Parathyroid adenoma (tissue), 2 donors: Measurements from ENCODE around the gene ZNF436.

Experiments used
- H2AFZ ChIP-seq: fragments of 300-600 bp; sonication (generic); one replicate; pipeline ENCODE4 v1.7.0; 2017; ENCODE audit warnings: antibody characterized with exemption, mild to moderate bottlenecking
- H3K27ac ChIP-seq: fragments of 300-600 bp; sonication (generic); one replicate; pipeline ENCODE4 v1.7.0; 2017
- H3K27me3 ChIP-seq: fragments of 300-600 bp; sonication (generic); one replicate; pipeline ENCODE4 v1.7.0; 2017; ENCODE audit warnings: low read length; ENCODE audit not compliant: control insufficient read depth, insufficient read depth
- H3K36me3 ChIP-seq: fragments of 300-600 bp; sonication (generic); one replicate; pipeline ENCODE4 v1.7.0; 2017; ENCODE audit warnings: low read length; ENCODE audit not compliant: control insufficient read depth, insufficient read depth
- H3K4me1 ChIP-seq: fragments of 300-600 bp; sonication (generic); one replicate; pipeline ENCODE4 v1.7.0; 2017; ENCODE audit warnings: control low read depth
- H3K4me2 ChIP-seq: fragments of 300-600 bp; sonication (generic); one replicate; pipeline ENCODE4 v1.7.0; 2017; ENCODE audit warnings: low read length
- H3K4me3 ChIP-seq: fragments of 300-600 bp; sonication (generic); one replicate; pipeline ENCODE4 v1.7.0; 2017; ENCODE audit warnings: low read depth, low read length
- H3K79me2 ChIP-seq: fragments of 300-600 bp; sonication (generic); one replicate; pipeline ENCODE4 v1.7.0; 2017; ENCODE audit warnings: control low read depth
- H3K9ac ChIP-seq: fragments of 300-600 bp; sonication (generic); one replicate; pipeline ENCODE4 v1.7.0; 2017; ENCODE audit warnings: mild to moderate bottlenecking
- H3K9me3 ChIP-seq: fragments of 300-600 bp; sonication (generic); one replicate; pipeline ENCODE4 v1.7.0; 2017; ENCODE audit warnings: low read length; ENCODE audit not compliant: control insufficient read depth
- CTCF ChIP-seq: fragments of 300-600 bp; sonication (generic); IDR thresholded peaks from one replicate; pipeline ENCODE4 v1.7.0; 2017; ENCODE audit warnings: antibody characterized with exemption, mild to moderate bottlenecking
- donor health status: primary hyperparathyroidism.

Gene ZNF436

DNA sequence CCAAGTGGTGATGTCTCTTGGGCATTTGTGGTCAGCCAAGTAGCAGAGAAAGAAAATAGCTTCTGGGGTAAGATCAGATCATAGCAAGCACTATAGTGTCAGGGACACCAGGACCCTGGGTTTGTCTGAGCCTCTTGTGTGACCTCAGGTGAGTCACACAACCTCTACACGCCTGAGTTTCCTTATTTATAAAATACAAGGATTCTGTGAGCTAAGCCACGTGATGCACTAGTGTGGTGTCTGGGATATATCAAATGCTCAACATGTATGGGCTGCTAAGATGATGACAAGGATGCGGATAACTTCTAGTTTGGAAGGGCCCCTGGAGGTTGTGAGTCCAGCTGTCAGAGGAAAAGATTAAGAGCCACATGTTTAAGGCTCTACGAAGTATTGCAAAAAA lies 24.5 kb upstream of the ZNF436 start:
- no peaks in the 10 kb centered on the region for H3K9me3 ChIP-seq
- H3K4me1 ChIP-seq: no peaks in the 10 kb centered on the region
- no peaks in the 10 kb centered on the region for H3K79me2 ChIP-seq
- peak overlapping the region; percentile 44 for H3K27ac ChIP-seq
- no peak overlapping the region for H3K9ac ChIP-seq
- H3K4me3 ChIP-seq: no peak overlapping the region
- no peak for TF ChIP-seq CTCF
- no peak overlapping the region for H3K4me2 ChIP-seq
- H2AFZ ChIP-seq: no peak overlapping the region
- no peaks in the 10 kb centered on the region for H3K36me3 ChIP-seq
- no peaks in the 10 kb centered on the region for H3K27me3 ChIP-seq

DNA sequence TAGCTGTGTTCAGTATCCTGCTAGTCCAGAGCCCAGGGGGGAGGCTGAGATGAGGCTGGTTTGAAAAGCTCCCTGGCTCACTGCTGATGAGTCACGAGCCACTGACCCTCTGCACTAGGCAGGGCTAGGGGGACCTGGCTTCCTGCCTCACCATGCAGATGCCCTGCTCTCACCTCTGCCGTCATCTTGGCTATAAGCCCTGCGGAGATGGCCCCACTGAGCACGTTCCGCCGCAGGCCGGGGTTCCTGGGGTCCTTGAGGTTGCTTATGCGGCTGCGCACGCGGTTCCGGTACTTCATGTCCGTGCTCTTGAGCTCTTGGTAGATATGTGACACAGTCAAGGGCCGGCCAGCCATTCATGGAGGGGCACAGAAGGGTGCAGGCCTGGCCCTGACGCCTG lies 24.1 kb upstream of the ZNF436 start:
- H3K79me2 ChIP-seq: no peaks in the 10 kb centered on the region
- H3K36me3 ChIP-seq: no peaks in the 10 kb centered on the region
- H3K9ac ChIP-seq: no peak overlapping the region
- no peak overlapping the region for H2AFZ ChIP-seq
- H3K27ac ChIP-seq: peak overlapping the region; percentile 44
- no peaks in the 10 kb centered on the region for H3K27me3 ChIP-seq
- no peaks in the 10 kb centered on the region for H3K4me1 ChIP-seq
- H3K4me3 ChIP-seq: no peak overlapping the region
- no peak overlapping the region for H3K4me2 ChIP-seq
- no peak for TF ChIP-seq CTCF
- no peaks in the 10 kb centered on the region for H3K9me3 ChIP-seq

GRCh38 chr1:23392125-23392855 lies 22.7 kb upstream of the ZNF436 start:
- H2AFZ ChIP-seq: no peak overlapping the region
- H3K27ac ChIP-seq: no peak overlapping the region
- H3K9me3 ChIP-seq: no peaks in the 10 kb centered on the region
- no peak overlapping the region for H3K9ac ChIP-seq
- no peak for TF ChIP-seq CTCF
- H3K4me3 ChIP-seq: no peak overlapping the region
- no peaks in the 10 kb centered on the region for H3K27me3 ChIP-seq
- no peaks in the 10 kb centered on the region for H3K79me2 ChIP-seq
- H3K4me1 ChIP-seq: no peaks in the 10 kb centered on the region
- H3K4me2 ChIP-seq: no peak overlapping the region
- no peaks in the 10 kb centered on the region for H3K36me3 ChIP-seq

DNA sequence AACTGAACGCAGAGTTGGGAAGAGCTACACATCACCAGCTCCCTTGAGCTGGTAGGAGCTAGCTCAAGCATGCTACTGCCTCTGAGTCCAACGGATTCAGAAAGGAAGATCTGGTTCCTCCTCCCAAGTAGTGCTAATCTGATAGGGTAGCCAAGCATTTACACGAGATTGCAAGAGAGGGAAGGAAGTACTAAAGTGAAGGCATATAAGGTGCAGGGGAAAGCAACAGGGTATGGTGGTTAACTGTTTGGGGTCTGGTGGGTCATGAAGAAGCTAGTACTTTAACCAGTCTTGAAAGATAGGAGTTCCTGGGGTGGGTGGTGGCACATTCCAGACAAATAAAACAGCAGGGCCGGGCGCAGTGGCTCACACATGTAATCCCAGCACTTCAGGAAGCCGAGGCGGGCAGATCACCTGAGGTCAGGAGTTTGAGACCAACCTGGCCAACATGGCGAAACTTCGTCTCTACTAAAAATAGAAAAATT lies 20.2 kb upstream of the ZNF436 start:
- Histone ChIP-seq H3K79me2 (no peaks in the 10 kb centered on the region), H3K4me2 (no peak overlapping the region)

More for the DNA sequence above, 20.2 kb upstream of the ZNF436 start:
- Histone ChIP-seq H3K27ac (no peak overlapping the region), H3K36me3 (no peaks in the 10 kb centered on the region), H3K9ac (no peak overlapping the region), H2AFZ (no peak overlapping the region), H3K4me1 (no peaks in the 10 kb centered on the region), H3K9me3 (no peaks in the 10 kb centered on the region), H3K27me3 (no peaks in the 10 kb centered on the region), H3K4me3 (no peak overlapping the region)
- no peak for TF ChIP-seq CTCF
